ENCODE data around the gene WDR86. TPM values are rescaled to one million over a fixed set of nuclear protein-coding genes. Genes with fewer than 3 reads are reported as not detected.

The WDR86 gene
- polyA plus RNA-seq, 1 donor from 2014 or later: 46.2 TPM

- Histone ChIP-seq H4K20me1 (ENCODE audit: insufficient read depth) (no peaks in the 10 kb centered on the region), H2AFZ (ENCODE audit: low read depth, low read length) (no peak overlapping the region), H3K9me2 (ENCODE audit: insufficient read depth, low read length) (no peaks in the 10 kb centered on the region), H3K27me3 (ENCODE audit: insufficient read depth, low read depth, low read length) (no peaks in the 10 kb centered on the region), H3K79me2 (replicated peaks; ENCODE audit: insufficient read depth, low read length) (no peaks in the 10 kb centered on the region), H3K4me3 (ENCODE audit: low read length) (no peak overlapping the region), H3F3A (ENCODE audit: insufficient read depth, low read length, poor library complexity, severe bottlenecking) (no peaks in the 10 kb centered on the region), H3K36me3 (ENCODE audit: insufficient read depth, low read length) (no peaks in the 10 kb centered on the region), H3K27ac (ENCODE audit: low read length) (no peak overlapping the region), H3K9me3 (ENCODE audit: low read length) (no peaks in the 10 kb centered on the region), H3K9ac (ENCODE audit: low read length) (no peak overlapping the region), H3K4me2 (ENCODE audit: low read length) (no peak overlapping the region)
- TF ChIP-seq EZH2 (IDR thresholded peaks at IDR 0.05; ENCODE audit: borderline replicate concordance, insufficient read depth, low read length, poor library complexity, severe bottlenecking) (no peak), EP300 (conservative IDR thresholded peaks at IDR 0.05; ENCODE audit: poor library complexity, severe bottlenecking) (no peak), RAD21 (conservative IDR thresholded peaks at IDR 0.05) (no peak), MXI1 (conservative IDR thresholded peaks at IDR 0.05; ENCODE audit: poor library complexity, severe bottlenecking) (no peak)
These were observed 44.5 kb upstream of the WDR86 start for GRCh38 chr7:151454305-151454704.

GRCh38 chr7:151453326-151453791 is 43.5 kb upstream of the WDR86 start:
- Histone ChIP-seq H3K27me3 (ENCODE audit: insufficient read depth, low read depth, low read length) (peaks cover 4% of the 10 kb centered on the region), H3K27ac (ENCODE audit: low read length) (no peak overlapping the region), H3K79me2 (replicated peaks; ENCODE audit: insufficient read depth, low read length) (no peaks in the 10 kb centered on the region), H2AFZ (ENCODE audit: low read depth, low read length) (no peak overlapping the region), H3K9me2 (ENCODE audit: insufficient read depth, low read length) (no peaks in the 10 kb centered on the region), H4K20me1 (ENCODE audit: insufficient read depth) (no peaks in the 10 kb centered on the region), H3K36me3 (ENCODE audit: insufficient read depth, low read length) (no peaks in the 10 kb centered on the region), H3F3A (ENCODE audit: insufficient read depth, low read length, poor library complexity, severe bottlenecking) (no peaks in the 10 kb centered on the region), H3K9me3 (ENCODE audit: low read length) (no peaks in the 10 kb centered on the region), H3K4me3 (ENCODE audit: low read length) (no peak overlapping the region), H3K9ac (ENCODE audit: low read length) (no peak overlapping the region), H3K4me2 (ENCODE audit: low read length) (no peak overlapping the region)
- TF ChIP-seq SMC3 (conservative IDR thresholded peaks at IDR 0.05; ENCODE audit: poor library complexity): no peak
- no peak for TF ChIP-seq POLR2AphosphoS5 (IDR thresholded peaks at IDR 0.05)

- no peaks in the 10 kb centered on the region for H4K20me1 ChIP-seq (ENCODE audit: insufficient read depth)
- no peaks in the 10 kb centered on the region for H3K9me2 ChIP-seq (ENCODE audit: insufficient read depth, low read length)
- no peak overlapping the region for H2AFZ ChIP-seq (ENCODE audit: low read depth, low read length)
- no peak overlapping the region for H3K9ac ChIP-seq (ENCODE audit: low read length)
- TF ChIP-seq EZH2 (IDR thresholded peaks at IDR 0.05; ENCODE audit: borderline replicate concordance, insufficient read depth, low read length, poor library complexity, severe bottlenecking): no peak
- TF ChIP-seq CTCF (IDR thresholded peaks at IDR 0.05; ENCODE audit: poor library complexity, severe bottlenecking): no peak
- no peak for TF ChIP-seq REST (IDR thresholded peaks at IDR 0.05; ENCODE audit: borderline replicate concordance)
- no peak for TF ChIP-seq TAF1 (IDR thresholded peaks at IDR 0.05; ENCODE audit: low read depth)
- no peak for TF ChIP-seq SMC3 (conservative IDR thresholded peaks at IDR 0.05; ENCODE audit: poor library complexity)
- TF ChIP-seq RAD21 (conservative IDR thresholded peaks at IDR 0.05): no peak
- no peak for TF ChIP-seq POLR2AphosphoS5 (IDR thresholded peaks at IDR 0.05)
- no peak for TF ChIP-seq MXI1 (conservative IDR thresholded peaks at IDR 0.05; ENCODE audit: poor library complexity, severe bottlenecking)
- no peak for TF ChIP-seq EP300 (conservative IDR thresholded peaks at IDR 0.05; ENCODE audit: poor library complexity, severe bottlenecking)
- H3K27ac ChIP-seq (ENCODE audit: low read length): no peak overlapping the region
- H3K4me3 ChIP-seq (ENCODE audit: low read length): no peak overlapping the region
- no peaks in the 10 kb centered on the region for H3K79me2 ChIP-seq (replicated peaks; ENCODE audit: insufficient read depth, low read length)
- H3K27me3 ChIP-seq (ENCODE audit: insufficient read depth, low read depth, low read length): peaks cover 7% of the 10 kb centered on the region
- no peak overlapping the region for H3K4me2 ChIP-seq (ENCODE audit: low read length)
- H3F3A ChIP-seq (ENCODE audit: insufficient read depth, low read length, poor library complexity, severe bottlenecking): no peaks in the 10 kb centered on the region
- no peaks in the 10 kb centered on the region for H3K9me3 ChIP-seq (ENCODE audit: low read length)
- no peaks in the 10 kb centered on the region for H3K36me3 ChIP-seq (ENCODE audit: insufficient read depth, low read length)
These were observed 43.0 kb upstream of the WDR86 start for GRCh38 chr7:151452680-151453325.

Data from neural cell (in vitro differentiated cells).